GM23248 (cell line): ENCODE results near the gene GUCA1A.

Experiments used
- EZH2 ChIP-seq: fragments of 200-600 bp; sonication (generic); IDR thresholded peaks from 2 replicates; pipeline ENCODE4 v1.6.1; 2018; ENCODE audit warnings: antibody characterized with exemption, mild to moderate bottlenecking; ENCODE audit not compliant: insufficient read depth, poor library complexity, severe bottlenecking
- EZH2phosphoT487 ChIP-seq: fragments of 200-600 bp; sonication (generic); IDR thresholded peaks from 2 replicates; pipeline ENCODE4 v1.6.1; 2018; ENCODE audit warnings: antibody characterized with exemption, moderate library complexity, mild to moderate bottlenecking, low read depth; ENCODE audit not compliant: insufficient read depth

- TF ChIP-seq EZH2 (no peak), EZH2phosphoT487 (no peak)
Observed at GRCh38 chr6:42177514-42178364, 4.6 kb downstream of the GUCA1A start.
